K562 (cell line): Measurements from ENCODE around the gene EFEMP2. TPM values are rescaled to one million over a fixed set of nuclear protein-coding genes. Genes with fewer than 3 reads are reported as not detected.

ENCODE experiments used
- ATAC-seq: fragments of 200-7000 bp; cut with Tn5 transposase; 3 replicates; pipeline ENCODE4 v1.9.1; 2020; ENCODE audit warnings: moderate library complexity
- BruUV-seq: library from RNA; stranded (reverse); fragments of 400-500 nt; replicated peaks from 2 replicates; lab custom pipeline; 2021; lab: Mats Ljungman, UMichigan
- CTCF ChIA-PET: fragments of 300-600 bp; formaldehyde crosslinking; extraction: SDS; loops from one replicate; lab custom pipeline; 2021; ENCODE audit warnings: low intra/inter-chr PET ratio; lab: Yijun Ruan, JAX
- POLR2A ChIA-PET: fragments of 300-600, 350-650 bp; sonication (Branson Sonifier 250); formaldehyde crosslinking; extraction: SDS; loops from one replicate; lab custom pipeline; 2021; ENCODE audit warnings: antibody characterized with exemption, inconsistent platforms; lab: Yijun Ruan, JAX
- DNase-seq, 4 experiments: peaks; one replicate each; pipeline versions ENCODE4 v3.0.0 to v3.0.0-alpha.2; 2011 to 2018; ENCODE audit warnings: low spot score in 3 of 4, mixed read lengths in 3 of 4; ENCODE audit errors: extremely low read depth in 1 of 4
- FAIRE-seq: peaks from 2 replicates; lab custom pipeline; 2011; peaks lifted over from hg19 to GRCh38; lab: Jason Lieb, UNC
- H2AFZ ChIP-seq: 2 replicates; pipeline ENCODE4 v1.6.0; 2011; ENCODE audit warnings: low read depth, low read length, control low read depth, inconsistent platforms
- H3K27ac ChIP-seq: fragments of 200-600 bp; 3 replicates; pipeline ENCODE4 v1.8.0; 2011; ENCODE audit warnings: low read depth, mild to moderate bottlenecking, control low read depth, inconsistent platforms, low read length, moderate library complexity, mixed read lengths; ENCODE audit errors: extremely low read depth
- H3K27me3 ChIP-seq, 2 experiments: fragments of 300-600 bp in 1 of 2; 2 replicates in 1 of 2; 3 replicates in 1 of 2; pipeline versions ENCODE4 v1.6.0 to v1.8.0; 2011; ENCODE audit warnings: inconsistent platforms in 2 of 2, low read length in 2 of 2, mild to moderate bottlenecking in 1 of 2, mixed read lengths in 1 of 2, moderate library complexity in 1 of 2; ENCODE audit not compliant: control insufficient read depth in 2 of 2, insufficient read depth in 2 of 2
- H3K36me3 ChIP-seq: fragments of 300-600 bp; 3 replicates; pipeline ENCODE4 v1.8.0; 2011; ENCODE audit warnings: mild to moderate bottlenecking, low read length, inconsistent platforms; ENCODE audit not compliant: control insufficient read depth, insufficient read depth
- H3K4me1 ChIP-seq, 2 experiments: fragments of 200-600 bp in 1 of 2; replicated peaks in 1 of 2; 2 replicates in 1 of 2; 3 replicates in 1 of 2; pipeline versions ENCODE4 v1.5.1 to v1.8.0; 2011; ENCODE audit warnings: inconsistent platforms in 2 of 2, low read length in 2 of 2, mild to moderate bottlenecking in 1 of 2, mixed read lengths in 1 of 2, moderate library complexity in 1 of 2; ENCODE audit not compliant: control insufficient read depth in 2 of 2, insufficient read depth in 2 of 2
- H3K4me2 ChIP-seq: 2 replicates; pipeline ENCODE4 v1.6.1; 2011; ENCODE audit warnings: low read length, control low read depth, inconsistent platforms, mixed read lengths; ENCODE audit not compliant: insufficient read depth
- H3K4me3 ChIP-seq: fragments of 200-600 bp; sonication (generic), shearing (Covaris generic); 2 replicates; pipeline ENCODE4 v1.5.1; 2016; ENCODE audit warnings: control low read depth, inconsistent platforms
- H3K79me2 ChIP-seq: fragments of 200-600 bp; 3 replicates; pipeline ENCODE4 v1.8.0; 2011; ENCODE audit warnings: low read length, inconsistent platforms; ENCODE audit not compliant: control insufficient read depth, insufficient read depth
- H3K9ac ChIP-seq, 2 experiments: 2 replicates each; pipeline versions ENCODE4 v1.6.0 to v1.6.1; 2011; ENCODE audit warnings: low read depth in 2 of 2, low read length in 2 of 2, control low read depth in 1 of 2, inconsistent platforms in 1 of 2, mild to moderate bottlenecking in 1 of 2, mixed read lengths in 1 of 2; ENCODE audit not compliant: insufficient read depth in 1 of 2
- H3K9me1 ChIP-seq: one replicate; pipeline ENCODE4 v1.6.0; 2011; ENCODE audit warnings: inconsistent platforms, mild to moderate bottlenecking, low read length, moderate library complexity; ENCODE audit not compliant: control insufficient read depth, insufficient read depth
- H3K9me3 ChIP-seq: replicated peaks from 2 replicates; pipeline ENCODE4 v1.5.1; 2011; ENCODE audit warnings: low read depth, low read length, inconsistent platforms; ENCODE audit not compliant: control insufficient read depth, insufficient read depth
- H4K20me1 ChIP-seq: replicated peaks from 2 replicates; pipeline ENCODE4 v1.6.1; 2011; ENCODE audit warnings: low read length, inconsistent platforms, mixed read lengths; ENCODE audit not compliant: control insufficient read depth, insufficient read depth
- ARNT ChIP-seq, 2 experiments: fragments of 450-650 bp; IDR thresholded peaks; 2 replicates each; pipeline ENCODE4 v1.6.1; 2016; ENCODE audit warnings: mild to moderate bottlenecking in 1 of 2
- CBX1 ChIP-seq: sonication (generic); IDR thresholded peaks from 2 replicates; pipeline ENCODE4 v1.6.1; 2016; ENCODE audit warnings: antibody characterized with exemption, low read depth, mild to moderate bottlenecking
- CCNT2 ChIP-seq: IDR thresholded peaks from 2 replicates; pipeline ENCODE4 v1.6.1; 2011; ENCODE audit warnings: borderline replicate concordance, low read depth, mild to moderate bottlenecking, moderate library complexity, mixed read lengths, low read length; ENCODE audit not compliant: insufficient read length; ENCODE audit errors: extremely low read depth
- FOSL1 ChIP-seq: fragments of 200-800 bp; sonication (Bioruptor generic); conservative IDR thresholded peaks from 2 replicates; pipeline ENCODE4 v1.6.1; 2016; ENCODE audit warnings: missing genetic modification characterization, missing compliant biosample characterization
- HDAC8 ChIP-seq: fragments of 450-650 bp; IDR thresholded peaks from 2 replicates; pipeline ENCODE4 v1.6.1; 2016; ENCODE audit warnings: mild to moderate bottlenecking, missing genetic modification characterization, moderate library complexity, missing compliant biosample characterization
- HNRNPL ChIP-seq: fragments of 200-400 bp; formaldehyde crosslinking; IDR thresholded peaks from 2 replicates; pipeline ENCODE4 v1.6.1; 2017; ENCODE audit warnings: low read depth, mild to moderate bottlenecking, low read length
- IRF2 ChIP-seq: sonication (generic); formaldehyde crosslinking; IDR thresholded peaks from 2 replicates; pipeline ENCODE4 v1.8.1; 2022; ENCODE audit warnings: mild to moderate bottlenecking, missing genetic modification reagents
- KAT2B ChIP-seq: IDR thresholded peaks from one replicate; pipeline ENCODE4 v1.6.1; 2012; ENCODE audit warnings: low read depth, mild to moderate bottlenecking, control low read depth, inconsistent platforms, low read length, moderate library complexity
- KLF13 ChIP-seq: fragments of 450-650 bp; IDR thresholded peaks from 2 replicates; pipeline ENCODE4 v1.6.1; 2016; ENCODE audit warnings: missing genetic modification characterization, low read depth, mild to moderate bottlenecking, missing compliant biosample characterization, moderate library complexity, borderline replicate concordance
- L3MBTL2 ChIP-seq: fragments of 450-650 bp; IDR thresholded peaks from 2 replicates; pipeline ENCODE4 v1.6.1; 2016; ENCODE audit warnings: mild to moderate bottlenecking, moderate library complexity
- POLR2A ChIP-seq: fragments of 450-650 bp; conservative IDR thresholded peaks from 2 replicates; pipeline ENCODE4 v1.6.1; 2016
- POLR2AphosphoS5 ChIP-seq: IDR thresholded peaks from 2 replicates; pipeline ENCODE4 v1.6.1; 2011; ENCODE audit warnings: mild to moderate bottlenecking, low read depth, low read length, moderate library complexity; ENCODE audit not compliant: control insufficient read depth, insufficient read depth
- SUPT5H ChIP-seq: fragments of 450-650 bp; IDR thresholded peaks from 2 replicates; pipeline ENCODE4 v1.6.1; 2016
- ZKSCAN1 ChIP-seq: fragments of 150-350 bp; IDR thresholded peaks from 2 replicates; pipeline ENCODE4 v1.6.1; 2016; ENCODE audit warnings: low read depth, low read length
- ZNF3 ChIP-seq: fragments of 250-450 bp; sonication (Bioruptor Pico); IDR thresholded peaks from 2 replicates; pipeline ENCODE4 v1.5.0; 2021; ENCODE audit warnings: mild to moderate bottlenecking, moderate library complexity
- ZNF311 ChIP-seq: fragments of 250-450 bp; sonication (Bioruptor Pico); IDR thresholded peaks from 2 replicates; pipeline ENCODE4 v1.4.0; 2020; ENCODE audit warnings: mild to moderate bottlenecking, moderate library complexity
- ZNF764 ChIP-seq: fragments of 250-450 bp; sonication (Bioruptor Pico); IDR thresholded peaks from 2 replicates; pipeline ENCODE4 v1.4.0; 2020; ENCODE audit warnings: low read depth, mild to moderate bottlenecking, moderate library complexity
- ZZZ3 ChIP-seq: fragments of 450-650 bp; IDR thresholded peaks from 2 replicates; pipeline ENCODE4 v1.6.1; 2016; ENCODE audit warnings: antibody characterized with exemption, mild to moderate bottlenecking, moderate library complexity
- WGBS: fragments of 100-300 bp; shearing (Covaris generic); methylation state at CpG from one replicate; pipeline ENCODE4 v1.1.6; 2016; ENCODE audit warnings: low coverage, mixed read lengths; ENCODE audit not compliant: insufficient coverage; ENCODE audit errors: missing lambda C conversion rate; 5-methylcytosine and 5-hydroxymethylcytosine counted together
- in situ Hi-C: fragments of 300-500 bp; cut with MboI; formaldehyde crosslinking; loops from 4 replicates; pipeline ENCODE4 v1.15.0; 2018; ENCODE audit warnings: inconsistent platforms, mixed read lengths
- intact Hi-C: fragments of 100-400 bp; cut with micrococcal nuclease; formaldehyde crosslinking; loops from 2 replicates; pipeline ENCODE4 v1.14.2; 2022
- polyA plus RNA-seq, 8 experiments: library from polyadenylated mRNA; depleted of rRNA in 4 of 8; stranded (reverse) in 5 of 8; unstranded in 3 of 8; fragments of >200 nt; fragmentation: Nextera tagmentation in 2 of 8; fragmentation: Illumina TruSeq in 1 of 8; extraction: Ambion mirVana in 2 of 8; extraction: Trizol in 1 of 8; gene quantifications; 2 replicates each; pipeline versions ENCODE4 v1.2.1 to v1.2.3, GENCODE V29; 2011 to 2014; ENCODE audit warnings: inconsistent platforms in 1 of 8, missing spikeins in 1 of 8
- total RNA-seq, 7 experiments: library from RNA; depleted of rRNA in 6 of 7; stranded (reverse); fragments of >200 nt in 6 of 7; fragmentation: Illumina TruSeq in 2 of 7; extraction: Trizol in 2 of 7; gene quantifications; 2 replicates each; pipeline versions ENCODE4 v1.2.1 to v1.2.3, GENCODE V29; 2011 to 2021; ENCODE audit warnings: low replicate concordance in 1 of 7
- TF ChIP-seq, protein P1 (sequence below), 2 experiments: fragments of 450-650 bp in 1 of 2; IDR thresholded peaks; 2 replicates each; pipeline ENCODE4 v1.6.1; 2011 to 2017; ENCODE audit warnings: low read depth in 2 of 2, antibody characterized with exemption in 1 of 2, borderline replicate concordance in 1 of 2, low read length in 1 of 2, mild to moderate bottlenecking in 1 of 2, mixed read lengths in 1 of 2; ENCODE audit not compliant: control insufficient read depth in 1 of 2

Gene EFEMP2
- total and polyA plus RNA-seq, 9 of the 15 experiments (the other 6 are each of a cell fraction or from before 2014, with no cell fraction given) = 0.07 to 2.9 (median 0.69) TPM; not detected in 1

DNA sequence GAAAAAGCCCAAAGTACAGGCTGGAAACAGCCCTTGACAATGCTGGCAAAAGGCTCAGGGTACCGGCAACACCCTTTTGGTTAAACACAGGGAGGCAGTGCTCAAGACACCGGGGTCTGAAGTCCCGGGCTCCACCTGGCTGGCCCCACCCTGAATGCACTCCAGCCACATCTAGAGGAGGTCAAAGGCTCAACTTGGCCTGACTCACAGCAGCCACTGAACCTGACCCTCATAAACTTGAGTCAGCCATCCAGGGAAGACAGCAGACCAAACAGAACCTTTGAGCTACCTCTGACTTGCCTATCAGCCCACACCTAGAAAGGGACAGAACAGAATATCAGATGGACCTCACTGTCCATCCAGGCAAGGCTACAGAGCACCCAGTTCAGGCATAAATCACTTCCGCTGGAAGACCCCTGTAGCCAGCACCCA, 18.4 kb downstream of the EFEMP2 start (continued):
- TF ChIP-seq HNRNPL (no peak), HDAC8 (no peak), KLF13 (tag) (no peak), ZNF311 (no peak), L3MBTL2 (no peak), POLR2A (peak; percentile 20; the same call in 1 of the 2 replicates), SUPT5H (0 out of 2 replicates have a peak, but pooled peaks have one; percentile 10)
- TF ChIP-seq, all 486 proteins: peak for 5

DNA sequence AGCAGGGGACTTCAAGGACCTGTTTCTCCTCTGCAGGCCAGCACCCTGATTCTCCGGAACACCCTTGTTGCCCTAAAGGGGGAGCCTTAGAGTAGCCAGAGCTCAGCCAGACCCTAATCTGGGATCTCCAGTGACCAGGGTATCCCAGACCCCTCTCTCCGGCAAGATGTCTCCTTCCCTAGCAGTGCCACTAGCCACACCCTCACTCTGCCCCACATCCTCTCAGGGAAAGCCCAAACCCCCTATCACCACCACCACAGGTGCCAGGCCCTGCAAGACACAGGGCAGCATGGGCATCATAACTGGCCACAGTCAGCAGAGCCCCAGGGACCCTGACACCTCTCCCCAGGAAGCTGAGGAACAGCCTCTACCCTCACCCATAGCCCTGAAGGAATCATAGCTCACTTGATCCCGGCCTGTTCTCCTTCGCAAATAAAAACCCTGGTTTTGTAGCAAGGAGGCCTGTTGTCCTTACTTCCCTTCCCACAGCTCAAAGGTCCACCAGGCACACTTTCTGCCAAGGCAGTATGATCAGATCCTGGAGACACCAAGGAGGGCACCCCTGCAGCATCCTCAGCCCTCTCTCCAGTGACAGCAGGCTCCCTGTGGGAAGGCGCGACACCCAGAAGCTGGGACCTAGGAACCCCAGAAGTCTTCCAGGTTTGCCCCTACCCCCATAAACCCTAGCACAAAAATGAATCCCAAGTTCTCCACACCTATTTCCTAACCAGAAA, 19.2 kb downstream of the EFEMP2 start:
- H3K4me2 ChIP-seq = no peak overlapping the region
- ChIA-PET CTCF (no interaction called here), POLR2A (interaction anchor here (0.6 to 5.9 kb wide), 9 partner anchors 7 to 238 kb away, joined by 3 to 67 read pairs (median 4); partner anchors contain the start of gene RNASEH2C)
- no peaks in the 10 kb centered on the region for H3K27me3 ChIP-seq
- intact Hi-C loops (no loop called here), in situ Hi-C loops (no loop called here)
- peaks cover 56% of the 10 kb centered on the region for H3K36me3 ChIP-seq
- H3K27ac ChIP-seq = no peak overlapping the region
- no peak overlapping the region for H3K9ac ChIP-seq
- H3K9me3 ChIP-seq = peaks cover 7% of the 10 kb centered on the region; the same call in 1 of the 2 replicates
- DNase-seq = peak in 1 of 4 experiments; percentile 20
- H3K4me1 ChIP-seq = peaks cover 4 to 42% of the 10 kb centered on the region in 2 experiments; a peak in 3 of 5 replicates
- no peak overlapping the region for H3K4me3 ChIP-seq
- FAIRE-seq = no peak
- peaks cover 22% of the 10 kb centered on the region for H4K20me1 ChIP-seq
- H3K9me1 ChIP-seq = peaks cover 11% of the 10 kb centered on the region
- peak; percentile 3 for ATAC-seq
- H3K79me2 ChIP-seq = peaks cover 45% of the 10 kb centered on the region
- BruUV-seq = no TSS peak
- no peak overlapping the region for H2AFZ ChIP-seq
- 84% methylated on average over 5 of the region's 6 CpGs for WGBS
- no peak for TF ChIP-seq ZNF3 (CRISPR knock-in tag)
- no peak for TF ChIP-seq ZKSCAN1
- TF ChIP-seq ZZZ3 = no peak
- TF ChIP-seq IRF2 (CRISPR knock-in tag) = no peak
- TF ChIP-seq, protein P1, sequence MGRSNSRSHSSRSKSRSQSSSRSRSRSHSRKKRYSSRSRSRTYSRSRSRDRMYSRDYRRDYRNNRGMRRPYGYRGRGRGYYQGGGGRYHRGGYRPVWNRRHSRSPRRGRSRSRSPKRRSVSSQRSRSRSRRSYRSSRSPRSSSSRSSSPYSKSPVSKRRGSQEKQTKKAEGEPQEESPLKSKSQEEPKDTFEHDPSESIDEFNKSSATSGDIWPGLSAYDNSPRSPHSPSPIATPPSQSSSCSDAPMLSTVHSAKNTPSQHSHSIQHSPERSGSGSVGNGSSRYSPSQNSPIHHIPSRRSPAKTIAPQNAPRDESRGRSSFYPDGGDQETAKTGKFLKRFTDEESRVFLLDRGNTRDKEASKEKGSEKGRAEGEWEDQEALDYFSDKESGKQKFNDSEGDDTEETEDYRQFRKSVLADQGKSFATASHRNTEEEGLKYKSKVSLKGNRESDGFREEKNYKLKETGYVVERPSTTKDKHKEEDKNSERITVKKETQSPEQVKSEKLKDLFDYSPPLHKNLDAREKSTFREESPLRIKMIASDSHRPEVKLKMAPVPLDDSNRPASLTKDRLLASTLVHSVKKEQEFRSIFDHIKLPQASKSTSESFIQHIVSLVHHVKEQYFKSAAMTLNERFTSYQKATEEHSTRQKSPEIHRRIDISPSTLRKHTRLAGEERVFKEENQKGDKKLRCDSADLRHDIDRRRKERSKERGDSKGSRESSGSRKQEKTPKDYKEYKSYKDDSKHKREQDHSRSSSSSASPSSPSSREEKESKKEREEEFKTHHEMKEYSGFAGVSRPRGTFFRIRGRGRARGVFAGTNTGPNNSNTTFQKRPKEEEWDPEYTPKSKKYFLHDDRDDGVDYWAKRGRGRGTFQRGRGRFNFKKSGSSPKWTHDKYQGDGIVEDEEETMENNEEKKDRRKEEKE (IDR thresholded peaks at IDR 0.05; ENCODE audit: borderline replicate concordance in 1 of 2, control insufficient read depth in 1 of 2, low read depth in 2 of 2, low read length in 1 of 2) = 0 out of 4 replicates have a peak, but pooled peaks of 1 of the 2 experiments have one; percentile 39
- TF ChIP-seq ARNT (IDR thresholded peaks at IDR 0.05) = no peak
- TF ChIP-seq KAT2B = no peak
- peak; percentile 4; the same call in 1 of the 2 replicates for TF ChIP-seq POLR2AphosphoS5
- no peak for TF ChIP-seq CCNT2
- no peak for TF ChIP-seq FOSL1
- no peak for TF ChIP-seq CBX1
- TF ChIP-seq ZNF764 = no peak
- TF ChIP-seq SUPT5H = peak; percentile 73
